Endothelial cell (in vitro differentiated cells): Measurements from ENCODE around the gene ARHGAP44. TPM values are rescaled to one million over a fixed set of nuclear protein-coding genes. Genes with fewer than 3 reads are reported as not detected.

Experiments used
- DNase-seq: peaks from one replicate; pipeline ENCODE4 v3.0.0; 2021; ENCODE audit warnings: low spot score
- H3K27ac Mint-ChIP-seq: one replicate; pipeline ENCODE4 v1.8.0; 2021; ENCODE audit warnings: mixed read lengths, inconsistent platforms; ENCODE audit not compliant: unreplicated experiment
- H3K27me3 Mint-ChIP-seq: one replicate; pipeline ENCODE4 v1.8.0; 2021; ENCODE audit warnings: mild to moderate bottlenecking, moderate library complexity, mixed read lengths, inconsistent platforms; ENCODE audit not compliant: unreplicated experiment
- H3K36me3 Mint-ChIP-seq: one replicate; pipeline ENCODE4 v1.8.0; 2021; ENCODE audit warnings: mild to moderate bottlenecking, low read depth, mixed read lengths, inconsistent platforms; ENCODE audit not compliant: unreplicated experiment
- H3K4me1 Mint-ChIP-seq: one replicate; pipeline ENCODE4 v1.8.0; 2021; ENCODE audit warnings: mild to moderate bottlenecking, mixed read lengths, inconsistent platforms; ENCODE audit not compliant: unreplicated experiment
- H3K4me3 Mint-ChIP-seq: one replicate; pipeline ENCODE4 v1.8.0; 2021; ENCODE audit warnings: mild to moderate bottlenecking, mixed read lengths, inconsistent platforms; ENCODE audit not compliant: unreplicated experiment
- H3K9me3 Mint-ChIP-seq: one replicate; pipeline ENCODE4 v1.8.0; 2021; ENCODE audit warnings: mixed read lengths, inconsistent platforms; ENCODE audit not compliant: unreplicated experiment
- total RNA-seq: library from RNA; stranded (reverse); fragmentation: NEBNext Ultra II Directional; extraction: Animal tissue kit (Norgen Biotek cat#: 25700); gene quantifications from one replicate; pipeline ENCODE4 v1.2.1, GENCODE V29; 2021; ENCODE audit not compliant: unreplicated experiment
- TF ChIP-seq, protein P1 (sequence below): fragments of 200-600 bp; sonication (generic); IDR thresholded peaks from one replicate; pipeline ENCODE4 v1.5.0; 2021; ENCODE audit warnings: antibody characterized with exemption; ENCODE audit not compliant: unreplicated experiment

Gene ARHGAP44
- total RNA-seq, 1 donor from 2014 or later = 11.5 TPM

DNA sequence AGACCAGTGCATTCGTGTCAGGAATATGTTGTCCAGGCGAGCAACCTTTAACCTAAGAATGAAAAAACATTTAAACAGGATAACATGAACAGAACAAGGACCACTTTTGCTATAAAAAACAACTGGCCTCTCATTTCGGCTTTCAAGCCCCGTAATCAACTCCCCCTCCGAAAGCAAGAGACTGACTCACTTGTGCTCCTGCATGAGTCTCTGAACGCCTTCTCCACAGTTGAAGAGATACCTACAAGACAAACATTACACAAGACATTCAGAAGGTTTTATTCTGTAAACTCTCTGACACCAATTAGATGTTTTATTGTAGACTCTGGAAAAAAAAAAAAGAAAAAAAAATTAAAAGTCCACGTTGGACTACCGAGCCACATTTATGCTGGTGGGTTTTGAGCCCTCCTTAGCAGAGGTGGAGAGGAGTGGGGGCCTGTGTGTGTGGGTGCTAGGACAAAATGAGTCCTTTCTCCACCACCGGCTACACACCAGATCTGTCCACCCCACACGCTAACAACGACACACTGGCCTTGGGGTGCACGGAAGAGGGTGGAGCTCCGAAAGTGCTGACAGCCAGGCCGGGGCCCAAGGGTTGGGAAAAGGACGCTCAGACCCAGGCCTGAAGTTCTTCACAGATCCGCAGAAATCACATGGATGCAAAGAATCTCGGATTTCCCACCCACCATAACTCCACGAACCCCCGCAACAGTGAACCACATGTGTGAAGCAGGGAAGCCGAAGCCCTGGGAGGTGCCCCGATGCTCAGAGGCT is 227.8 kb downstream of the ARHGAP44 start:
- Mint-ChIP-seq H3K27me3 (peaks cover 5% of the 10 kb centered on the region), H3K27ac (peak overlapping the region; percentile 59), H3K36me3 (peaks cover 26% of the 10 kb centered on the region), H3K9me3 (no peaks in the 10 kb centered on the region), H3K4me1 (peaks cover 4% of the 10 kb centered on the region), H3K4me3 (peak overlapping the region; percentile 96)
- TF ChIP-seq, protein P1, sequence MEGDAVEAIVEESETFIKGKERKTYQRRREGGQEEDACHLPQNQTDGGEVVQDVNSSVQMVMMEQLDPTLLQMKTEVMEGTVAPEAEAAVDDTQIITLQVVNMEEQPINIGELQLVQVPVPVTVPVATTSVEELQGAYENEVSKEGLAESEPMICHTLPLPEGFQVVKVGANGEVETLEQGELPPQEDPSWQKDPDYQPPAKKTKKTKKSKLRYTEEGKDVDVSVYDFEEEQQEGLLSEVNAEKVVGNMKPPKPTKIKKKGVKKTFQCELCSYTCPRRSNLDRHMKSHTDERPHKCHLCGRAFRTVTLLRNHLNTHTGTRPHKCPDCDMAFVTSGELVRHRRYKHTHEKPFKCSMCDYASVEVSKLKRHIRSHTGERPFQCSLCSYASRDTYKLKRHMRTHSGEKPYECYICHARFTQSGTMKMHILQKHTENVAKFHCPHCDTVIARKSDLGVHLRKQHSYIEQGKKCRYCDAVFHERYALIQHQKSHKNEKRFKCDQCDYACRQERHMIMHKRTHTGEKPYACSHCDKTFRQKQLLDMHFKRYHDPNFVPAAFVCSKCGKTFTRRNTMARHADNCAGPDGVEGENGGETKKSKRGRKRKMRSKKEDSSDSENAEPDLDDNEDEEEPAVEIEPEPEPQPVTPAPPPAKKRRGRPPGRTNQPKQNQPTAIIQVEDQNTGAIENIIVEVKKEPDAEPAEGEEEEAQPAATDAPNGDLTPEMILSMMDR = no peak
- DNase-seq = peak; percentile 14

DNA sequence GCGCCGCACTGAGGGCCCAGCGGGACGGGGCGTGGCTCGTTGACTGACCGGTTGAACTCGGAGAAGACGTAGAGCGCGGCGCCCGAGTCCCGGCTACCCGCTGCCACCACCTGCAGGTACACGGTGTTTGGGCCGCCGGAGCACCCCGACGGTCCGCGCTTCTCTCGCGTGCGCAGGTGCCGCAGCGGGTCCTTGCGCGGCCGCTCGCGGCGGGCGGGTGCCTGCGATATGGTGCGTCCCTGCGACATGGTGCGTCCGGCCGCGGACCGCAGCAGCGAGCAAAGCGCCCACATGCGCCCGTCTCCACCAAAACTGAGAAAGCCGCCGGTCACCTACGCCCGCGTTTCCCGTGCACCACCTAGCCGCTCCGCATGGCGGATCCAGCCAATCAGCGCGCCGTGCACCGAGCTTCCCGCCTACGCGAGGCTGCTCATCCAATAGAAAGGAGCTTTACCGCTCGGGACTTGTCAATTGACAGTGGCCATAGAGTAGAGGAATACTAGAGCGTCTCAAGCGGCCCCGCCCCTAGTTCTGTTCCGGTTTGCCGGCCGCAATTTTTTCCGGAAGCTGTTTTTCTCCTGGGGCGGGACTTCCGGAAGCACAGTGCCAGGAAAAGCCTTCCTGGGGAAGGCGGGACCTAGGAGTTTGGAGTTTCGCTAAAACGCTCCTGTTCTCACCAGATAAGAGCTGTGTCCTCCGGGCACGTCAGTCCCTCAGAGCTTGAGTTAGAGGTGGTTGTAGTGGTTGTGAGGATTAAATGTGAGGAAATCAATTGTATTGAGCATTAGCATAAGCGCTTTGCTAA is 228.6 kb downstream of the ARHGAP44 start, which contains the start of gene ELAC2:
Gene ELAC2, minus strand, starts transcription at position 373 of the 805 bp plus-strand sequence. Its CDS starts 80 bp downstream, at position 293.
- Mint-ChIP-seq H3K36me3 (peaks cover 21% of the 10 kb centered on the region), H3K4me1 (peaks cover 4% of the 10 kb centered on the region), H3K9me3 (no peaks in the 10 kb centered on the region), H3K27ac (peak within 1 kb of the TSS; percentile 91), H3K4me3 (peak within 1 kb of the TSS; percentile 96), H3K27me3 (peaks cover 7% of the 10 kb centered on the region)
- peak; percentile 93 for DNase-seq
- TF ChIP-seq, protein P1 = no peak

DNA sequence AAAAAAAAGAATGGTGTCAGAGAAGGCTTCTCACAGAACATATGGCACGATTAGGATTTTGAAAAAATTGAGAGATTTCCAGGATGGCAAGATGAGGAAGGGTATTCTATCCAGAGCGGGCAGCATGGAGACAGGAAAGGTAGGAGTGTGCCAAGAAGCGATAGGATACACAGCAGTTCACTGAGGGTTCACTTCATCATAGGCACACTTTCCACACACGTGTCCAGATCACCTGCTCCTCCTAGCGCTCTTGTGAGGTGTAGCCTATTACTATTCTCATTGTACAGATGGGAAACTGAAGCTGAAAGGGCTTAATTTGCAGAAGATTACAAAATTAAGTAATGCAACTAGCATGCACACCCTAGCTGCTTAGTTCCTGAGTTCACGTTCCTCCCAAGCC is 234.7 kb downstream of the ARHGAP44 start:
- Mint-ChIP-seq H3K9me3 (no peaks in the 10 kb centered on the region), H3K4me1 (peaks cover 3% of the 10 kb centered on the region), H3K27me3 (peaks cover 7% of the 10 kb centered on the region), H3K4me3 (no peak overlapping the region), H3K36me3 (peaks cover 4% of the 10 kb centered on the region), H3K27ac (no peak overlapping the region)
- TF ChIP-seq, protein P1 = no peak
- no peak for DNase-seq

DNA sequence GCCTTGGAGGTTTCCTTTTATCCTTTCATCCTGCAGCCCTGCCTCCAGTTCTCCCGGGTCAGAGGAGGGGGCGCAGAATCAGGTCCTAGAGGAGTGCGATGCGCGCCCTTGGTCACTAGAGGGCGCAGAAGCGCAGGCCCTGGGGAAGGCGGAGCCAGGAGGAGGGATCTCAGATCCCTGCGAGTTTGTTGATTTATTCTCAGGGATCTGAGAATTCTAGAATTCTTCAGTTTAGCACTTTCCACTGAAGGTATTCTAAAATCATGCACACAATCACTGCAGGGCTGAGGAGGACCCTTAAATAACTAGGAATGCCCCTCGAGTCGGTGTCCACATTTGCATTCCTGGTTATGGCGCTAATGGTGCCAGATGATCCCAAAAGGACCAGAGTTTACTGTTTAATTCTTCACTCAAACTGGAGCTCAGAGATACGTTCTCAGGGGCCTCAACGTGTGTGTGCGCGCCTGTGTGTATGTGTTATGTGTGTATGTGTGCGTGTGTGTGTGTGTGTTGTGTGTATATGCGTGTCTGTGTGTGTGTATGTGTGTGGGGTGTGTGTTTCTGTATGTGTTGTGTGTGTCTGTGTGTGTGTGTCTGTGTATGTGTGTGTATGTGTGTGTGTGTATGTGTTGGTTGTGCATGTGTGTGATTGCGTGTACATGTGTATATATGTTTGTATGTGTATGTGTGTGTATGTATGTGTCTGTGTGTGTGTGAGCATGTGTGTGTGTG is 235.4 kb downstream of the ARHGAP44 start:
- Mint-ChIP-seq H3K27ac (peak overlapping the region; percentile 5), H3K4me3 (peak overlapping the region; percentile 83), H3K4me1 (peaks cover 3% of the 10 kb centered on the region), H3K36me3 (peaks cover 4% of the 10 kb centered on the region), H3K9me3 (no peaks in the 10 kb centered on the region), H3K27me3 (peaks cover 7% of the 10 kb centered on the region)
- TF ChIP-seq, protein P1 = peak; percentile 79
- peak; percentile 90 for DNase-seq
